Inflammatory macrophage treated with lipopolysaccharide for 4 hours (primary cell): ENCODE data around the gene CEACAM5.
A peak's percentile ranks its signal among the peaks of the same experiment; 100 is the strongest.

Source experiments
- DNase-seq: peaks from one replicate; pipeline ENCODE4 v3.0.0-alpha.2; 2020

Gene CEACAM5

GRCh38 chr19:41708481-41708880 is at the start of gene CEACAM5:
Gene CEACAM5, plus strand, starts transcription at chr19:41708626. Its CDS starts 106 bp downstream, at chr19:41708732.
- DNase-seq = no peak

- DNase-seq = no peak
These were observed 42.4 kb upstream of the CEACAM5 start for GRCh38 chr19:41666075-41666474.

GRCh38 chr19:41668315-41668714 is 40.1 kb upstream of the CEACAM5 start:
- DNase-seq = no peak

- DNase-seq = no peak
These were observed 37.7 kb upstream of the CEACAM5 start for GRCh38 chr19:41670755-41671154.

- DNase-seq = no peak
These were observed 36.9 kb upstream of the CEACAM5 start for GRCh38 chr19:41671486-41671885.

- DNase-seq = no peak
These were observed 26.0 kb upstream of the CEACAM5 start for GRCh38 chr19:41682437-41682836.

GRCh38 chr19:41687419-41687818 is 21.0 kb upstream of the CEACAM5 start:
- no peak for DNase-seq

GRCh38 chr19:41688098-41688497 is 20.3 kb upstream of the CEACAM5 start, which contains the start of gene CEACAM7:
Gene CEACAM7, minus strand, starts transcription at chr19:41688270. Its CDS starts 105 bp downstream, at chr19:41688165.
- DNase-seq = no peak

- DNase-seq = no peak
These were observed 19.7 kb upstream of the CEACAM5 start for GRCh38 chr19:41688687-41689086.

- DNase-seq = no peak
These were observed 18.2 kb upstream of the CEACAM5 start for GRCh38 chr19:41689993-41690800.

- DNase-seq = no peak
These were observed 17.7 kb upstream of the CEACAM5 start for GRCh38 chr19:41690801-41691065.

- DNase-seq = peak; percentile 13
These were observed 17.0 kb upstream of the CEACAM5 start for GRCh38 chr19:41691268-41691970.

GRCh38 chr19:41694196-41694595 is 14.2 kb upstream of the CEACAM5 start:
- DNase-seq = no peak

- no peak for DNase-seq
These were observed 13.4 kb upstream of the CEACAM5 start for GRCh38 chr19:41694831-41695635.

- DNase-seq = no peak
These were observed 12.7 kb upstream of the CEACAM5 start for GRCh38 chr19:41695745-41696144.

- DNase-seq = no peak
These were observed 11.8 kb upstream of the CEACAM5 start for GRCh38 chr19:41696402-41697197.

GRCh38 chr19:41697198-41697855 is 11.1 kb upstream of the CEACAM5 start:
- DNase-seq = no peak

GRCh38 chr19:41698746-41699230 is 9.6 kb upstream of the CEACAM5 start:
- DNase-seq = peak; percentile 55

GRCh38 chr19:41699231-41699967 is 9.0 kb upstream of the CEACAM5 start:
- DNase-seq = no peak

GRCh38 chr19:41699968-41700323 is 8.5 kb upstream of the CEACAM5 start:
- DNase-seq = no peak
